CD14-positive monocyte (primary cell): ENCODE data around the gene ARHGEF10L. TPM values are rescaled to one million over a fixed set of nuclear protein-coding genes. Genes with fewer than 3 reads are reported as not detected.

Experiments used
- DNase-seq, 3 donors: peaks; one replicate each; pipeline ENCODE4 v3.0.0-alpha.2; 2011 to 2022
- H2AFZ ChIP-seq: 2 replicates; pipeline ENCODE4 v1.6.0; 2012; ENCODE audit warnings: mild to moderate bottlenecking, low read depth, low read length, inconsistent platforms; ENCODE audit not compliant: insufficient read depth, poor library complexity, severe bottlenecking
- H3K27ac ChIP-seq, 2 donors: 1 replicate in 1 of 2; 2 replicates in 1 of 2; pipeline ENCODE4 v1.5.1; 2012 to 2013; ENCODE audit warnings: low read length in 2 of 2, control low read depth in 1 of 2, inconsistent platforms in 1 of 2, low read depth in 1 of 2, mild to moderate bottlenecking in 1 of 2
- H3K27me3 ChIP-seq, 2 donors: one replicate each; pipeline versions ENCODE4 v1.6.0 to v1.6.1; 2011 to 2013; ENCODE audit warnings: low read length in 2 of 2; ENCODE audit not compliant: control insufficient read depth in 2 of 2, insufficient read depth in 2 of 2
- H3K36me3 ChIP-seq, 2 donors: replicated peaks in 1 of 2; 1 replicate in 1 of 2; 2 replicates in 1 of 2; pipeline versions ENCODE4 v1.5.1 to v1.6.1; 2012 to 2013; ENCODE audit warnings: low read length in 2 of 2, control low read depth in 1 of 2, inconsistent platforms in 1 of 2, mild to moderate bottlenecking in 1 of 2; ENCODE audit not compliant: insufficient read depth in 2 of 2, control insufficient read depth in 1 of 2
- H3K4me1 ChIP-seq, 2 donors: 1 replicate in 1 of 2; 2 replicates in 1 of 2; pipeline versions ENCODE4 v1.5.1 to v1.6.1; 2012 to 2013; ENCODE audit warnings: low read length in 2 of 2, control low read depth in 1 of 2, inconsistent platforms in 1 of 2, mild to moderate bottlenecking in 1 of 2, moderate library complexity in 1 of 2; ENCODE audit not compliant: insufficient read depth in 2 of 2, control insufficient read depth in 1 of 2
- H3K4me2 ChIP-seq: replicated peaks from 2 replicates; pipeline ENCODE3; 2012; ENCODE audit warnings: low read length, moderate library complexity, mild to moderate bottlenecking; ENCODE audit not compliant: poor library complexity, severe bottlenecking; ENCODE audit errors: extremely low read depth
- H3K4me3 ChIP-seq, 3 experiments: fragments of 200-600 bp in 1 of 3; sonication (generic) in 1 of 3; replicated peaks in 1 of 3; 1 replicate in 2 of 3; 2 replicates in 1 of 3; pipeline ENCODE4 v1.5.1; 2011 to 2013; ENCODE audit warnings: low read length in 3 of 3, mild to moderate bottlenecking in 3 of 3, control low read depth in 2 of 3, low read depth in 2 of 3, inconsistent platforms in 1 of 3, moderate library complexity in 1 of 3
- H3K79me2 ChIP-seq: 2 replicates; pipeline ENCODE4 v1.6.0; 2012; ENCODE audit warnings: mild to moderate bottlenecking, control low read depth, inconsistent platforms, low read length, moderate library complexity; ENCODE audit not compliant: insufficient read depth
- H3K9ac ChIP-seq: 2 replicates; pipeline ENCODE4 v1.6.0; 2017; ENCODE audit warnings: low read length, mild to moderate bottlenecking; ENCODE audit not compliant: insufficient read depth, poor library complexity, severe bottlenecking
- H3K9me3 ChIP-seq, 2 donors: replicated peaks in 1 of 2; 1 replicate in 1 of 2; 2 replicates in 1 of 2; pipeline versions ENCODE4 v1.5.1 to v1.6.1; 2012 to 2013; ENCODE audit warnings: low read length in 2 of 2, control low read depth in 1 of 2; ENCODE audit not compliant: control insufficient read depth in 1 of 2, insufficient read depth in 1 of 2
- H4K20me1 ChIP-seq: 2 replicates; pipeline ENCODE4 v1.6.0; 2012; ENCODE audit warnings: mild to moderate bottlenecking, low read length, control low read depth, moderate library complexity; ENCODE audit not compliant: insufficient read depth
- H3K27ac Mint-ChIP-seq, 7 donors: one replicate each; pipeline ENCODE4 v1.8.0; 2020; ENCODE audit warnings: mild to moderate bottlenecking in 7 of 7, mixed read lengths in 7 of 7, moderate library complexity in 6 of 7, inconsistent platforms in 2 of 7
- H3K27me3 Mint-ChIP-seq, 3 donors: one replicate each; pipeline ENCODE4 v1.8.0; 2021 to 2022; ENCODE audit warnings: low read depth in 3 of 3, mild to moderate bottlenecking in 3 of 3, mixed read lengths in 3 of 3, moderate library complexity in 3 of 3, inconsistent platforms in 1 of 3
- H3K36me3 Mint-ChIP-seq, 2 donors: one replicate each; pipeline ENCODE4 v1.8.0; 2020; ENCODE audit warnings: mixed read lengths in 2 of 2, inconsistent platforms in 1 of 2, mild to moderate bottlenecking in 1 of 2
- H3K4me1 Mint-ChIP-seq: one replicate; pipeline ENCODE4 v1.8.0; 2020; ENCODE audit warnings: mild to moderate bottlenecking, mixed read lengths
- H3K4me3 Mint-ChIP-seq, 2 donors: one replicate each; pipeline ENCODE4 v1.8.0; 2020; ENCODE audit warnings: mild to moderate bottlenecking in 2 of 2, mixed read lengths in 2 of 2, moderate library complexity in 1 of 2
- H3K9me3 Mint-ChIP-seq, 7 donors: one replicate each; pipeline ENCODE4 v1.8.0; 2020 to 2022; ENCODE audit warnings: mixed read lengths in 7 of 7, mild to moderate bottlenecking in 6 of 7, moderate library complexity in 6 of 7, inconsistent platforms in 2 of 7
- CTCF ChIP-seq: fragments of 200-600 bp; IDR thresholded peaks from one replicate; pipeline ENCODE4 v1.8.0; 2022; ENCODE audit warnings: antibody characterized with exemption, mild to moderate bottlenecking
- WGBS: methylation state at CpG from one replicate; pipeline ENCODE4 v1.1.5; 2013; ENCODE audit warnings: missing lambda C conversion rate; ENCODE audit not compliant: insufficient coverage; 5-methylcytosine and 5-hydroxymethylcytosine counted together
- intact Hi-C, 2 donors: fragments of 100-400 bp; cut with micrococcal nuclease; formaldehyde crosslinking; loops; one replicate each; pipeline versions ENCODE4 v1.15.0 to v1.15.1; 2023
- polyA plus RNA-seq, 3 donors: library from polyadenylated mRNA; depleted of rRNA in 1 of 3; unstranded in 2 of 3; stranded (reverse) in 1 of 3; fragments of 300-500 nt in 2 of 3; fragments of >200 nt in 1 of 3; fragmentation: Illumina TruSeq in 2 of 3; gene quantifications; 1 replicate in 2 of 3; 2 replicates in 1 of 3; pipeline ENCODE4 v1.2.3, GENCODE V29; 2012 to 2021

ARHGEF10L gene
- polyA plus RNA-seq, 3 donors: 20.7 to 95.7 (median 23.7) TPM

DNA sequence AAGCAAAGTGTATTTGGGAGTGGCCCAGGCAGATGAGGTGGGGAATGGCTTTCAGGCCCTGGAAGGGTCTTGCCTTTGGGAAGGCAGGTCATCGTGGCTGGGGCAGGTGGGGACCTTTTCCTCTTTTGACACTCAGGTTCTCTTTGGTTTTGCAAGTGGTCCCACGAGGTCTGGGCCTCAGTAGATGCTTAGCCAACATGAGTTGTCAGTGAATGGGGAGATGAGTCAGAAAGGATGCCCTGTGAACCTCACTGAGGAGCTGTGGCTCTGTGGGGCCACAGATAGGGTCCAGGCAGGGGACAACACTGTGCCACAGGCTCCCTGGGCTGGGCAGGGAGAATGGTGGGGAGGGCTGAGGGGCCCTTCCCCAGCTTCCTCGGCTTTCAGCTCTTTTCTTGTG is 19.0 kb downstream of the ARHGEF10L start:
- H3K27ac Mint-ChIP-seq: no peak overlapping the region
- H3K9me3 ChIP-seq: no peaks in the 10 kb centered on the region
- peaks cover 11% of the 10 kb centered on the region for H3K4me1 Mint-ChIP-seq
- H4K20me1 ChIP-seq: no peaks in the 10 kb centered on the region
- peaks cover 0 to 10% of the 10 kb centered on the region in 2 donors for H3K4me1 ChIP-seq
- DNase-seq: no peak
- WGBS: 47% methylated on average over 2 of the region's 3 CpGs
- intact Hi-C loops: no loop called here
- no peak overlapping the region for H3K4me3 ChIP-seq
- H3K36me3 ChIP-seq: no peaks in the 10 kb centered on the region
- H3K79me2 ChIP-seq: no peaks in the 10 kb centered on the region
- H3K9ac ChIP-seq: no peak overlapping the region
- no peak overlapping the region for H3K4me3 Mint-ChIP-seq
- H3K27ac ChIP-seq: no peak overlapping the region
- H3K4me2 ChIP-seq: no peak overlapping the region
- H2AFZ ChIP-seq: no peak overlapping the region
- H3K27me3 ChIP-seq: no peaks in the 10 kb centered on the region
- no peak for TF ChIP-seq CTCF
- peaks cover 0 to 9% (median 9%) of the 10 kb centered on the region in 3 donors for H3K27me3 Mint-ChIP-seq
- H3K36me3 Mint-ChIP-seq: no peaks in the 10 kb centered on the region
- no peaks in the 10 kb centered on the region for H3K9me3 Mint-ChIP-seq

GRCh38 chr1:17558954-17559614 is 19.6 kb downstream of the ARHGEF10L start:
- DNase-seq: no peak
- Histone ChIP-seq H3K9me3 (no peaks in the 10 kb centered on the region), H3K27me3 (no peaks in the 10 kb centered on the region), H3K9ac (no peak overlapping the region), H2AFZ (no peak overlapping the region), H3K4me3 (no peak overlapping the region), H3K79me2 (no peaks in the 10 kb centered on the region), H3K4me1 (peaks cover 0 to 10% of the 10 kb centered on the region in 2 donors), H3K36me3 (no peaks in the 10 kb centered on the region), H3K27ac (no peak overlapping the region), H3K4me2 (no peak overlapping the region), H4K20me1 (no peaks in the 10 kb centered on the region)
- H3K9me3 Mint-ChIP-seq: no peaks in the 10 kb centered on the region
- no peaks in the 10 kb centered on the region for H3K36me3 Mint-ChIP-seq
- H3K27me3 Mint-ChIP-seq: peaks cover 0 to 9% (median 7%) of the 10 kb centered on the region in 3 donors
- peaks cover 10% of the 10 kb centered on the region for H3K4me1 Mint-ChIP-seq
- no peak for TF ChIP-seq CTCF
- 93% methylated on average over 5 of the region's 8 CpGs for WGBS
- no peak overlapping the region for H3K27ac Mint-ChIP-seq
- intact Hi-C loops: no loop called here
- H3K4me3 Mint-ChIP-seq: no peak overlapping the region
